NCI-H446 (cell line): ENCODE measurements around the gene MCMBP.
"Not testable (repeated sequence)": the region's sequence is repeated elsewhere in the genome, so short reads cannot be mapped to it uniquely, and the experiment has no call there.

Source experiments
- DNase-seq, 2 experiments: peaks; one replicate each; lab custom pipeline; 2025; lab: John Stamatoyannopoulos, UW

The MCMBP gene

DNA sequence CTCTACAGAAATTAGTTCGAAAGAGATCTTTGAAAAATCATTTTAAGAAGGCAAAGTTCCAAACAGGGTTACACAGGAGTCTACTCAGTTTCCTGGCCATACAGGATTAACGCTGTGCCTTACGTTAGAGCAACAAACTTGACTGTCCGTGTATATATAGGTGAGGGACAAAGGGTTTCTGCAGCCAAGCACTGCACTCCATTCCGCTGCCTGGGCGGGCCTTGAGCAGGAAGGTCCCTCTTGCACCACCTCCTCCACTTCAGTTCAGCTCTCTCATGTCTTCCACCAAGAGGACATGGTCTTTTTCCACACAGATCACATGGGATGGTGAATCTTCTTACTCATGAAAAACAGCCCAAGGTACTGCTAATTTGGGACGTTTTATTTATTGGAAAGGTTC lies 43.2 kb downstream of the MCMBP start:
- no peak for DNase-seq

- DNase-seq = no peak
These were observed 45.2 kb downstream of the MCMBP start for GRCh38 chr10:119827430-119827829.

DNA sequence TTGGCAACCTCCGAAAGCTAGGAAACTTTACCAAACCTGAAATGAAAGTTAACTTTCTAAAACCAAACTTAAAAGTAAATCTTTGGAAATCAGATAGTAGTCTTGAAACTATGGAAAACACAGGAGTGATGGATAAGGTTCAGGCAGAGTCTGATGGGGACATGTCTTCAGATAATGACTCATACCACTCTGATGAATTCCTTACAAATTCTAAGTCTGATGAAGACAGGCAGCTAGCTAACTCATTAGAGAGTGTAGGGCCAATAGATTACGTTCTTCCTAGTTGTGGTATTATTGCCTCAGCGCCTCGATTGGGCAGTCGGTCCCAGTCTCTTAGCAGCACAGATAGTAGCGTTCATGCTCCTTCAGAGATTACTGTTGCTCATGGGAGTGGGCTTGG lies 45.9 kb downstream of the MCMBP start:
- no peak for DNase-seq

GRCh38 chr10:119824299-119824698 lies 48.3 kb downstream of the MCMBP start:
- DNase-seq = no peak

- no peak for DNase-seq
These were observed 51.5 kb downstream of the MCMBP start for GRCh38 chr10:119821182-119821581.

GRCh38 chr10:119818889-119819270 lies 53.8 kb downstream of the MCMBP start:
- DNase-seq = no peak

DNA sequence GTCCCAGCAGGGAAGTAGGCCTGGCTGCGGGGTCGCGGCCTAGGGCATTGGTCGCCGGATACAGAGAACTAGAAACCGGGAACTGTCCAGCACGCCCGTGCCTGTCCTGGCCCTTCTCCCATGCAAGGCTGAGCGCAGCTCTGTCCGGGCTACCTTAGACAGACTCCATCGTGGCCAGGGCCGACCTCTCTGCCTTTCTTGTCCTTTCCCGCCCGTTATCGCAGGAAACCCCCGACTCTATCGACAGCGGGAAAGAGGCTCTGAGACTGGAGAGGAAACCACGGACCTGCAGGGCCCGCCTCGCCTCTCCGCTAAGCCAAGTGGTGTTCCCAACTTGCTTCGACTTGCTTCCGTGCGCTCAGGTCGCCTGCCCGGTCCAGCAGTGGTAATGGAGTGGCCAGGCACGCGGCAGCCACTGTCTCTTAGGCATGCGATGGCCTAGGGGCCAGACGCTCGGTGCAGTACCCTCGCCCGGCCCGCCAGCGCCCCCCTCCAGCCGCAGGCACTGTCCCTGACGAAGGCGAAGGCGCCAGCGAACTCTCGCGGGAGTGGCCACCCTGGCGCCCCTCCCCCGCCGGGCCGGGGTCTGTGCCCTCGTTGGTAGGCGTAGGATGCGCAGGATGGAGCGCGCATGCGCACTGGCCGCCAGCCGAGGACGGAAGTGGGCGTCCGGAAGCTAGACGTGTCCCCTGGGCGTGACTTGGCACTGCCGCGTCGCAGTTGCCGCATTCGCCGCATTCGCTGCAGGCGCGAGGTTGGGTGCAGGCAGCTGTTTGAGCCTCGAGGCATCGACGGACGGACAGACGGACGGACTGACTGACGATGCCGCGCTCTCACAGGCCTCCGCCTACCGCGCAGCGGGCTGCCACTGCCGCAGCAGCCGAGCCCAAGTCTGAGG lies 54.4 kb downstream of the MCMBP start:
- DNase-seq = no peak

DNA sequence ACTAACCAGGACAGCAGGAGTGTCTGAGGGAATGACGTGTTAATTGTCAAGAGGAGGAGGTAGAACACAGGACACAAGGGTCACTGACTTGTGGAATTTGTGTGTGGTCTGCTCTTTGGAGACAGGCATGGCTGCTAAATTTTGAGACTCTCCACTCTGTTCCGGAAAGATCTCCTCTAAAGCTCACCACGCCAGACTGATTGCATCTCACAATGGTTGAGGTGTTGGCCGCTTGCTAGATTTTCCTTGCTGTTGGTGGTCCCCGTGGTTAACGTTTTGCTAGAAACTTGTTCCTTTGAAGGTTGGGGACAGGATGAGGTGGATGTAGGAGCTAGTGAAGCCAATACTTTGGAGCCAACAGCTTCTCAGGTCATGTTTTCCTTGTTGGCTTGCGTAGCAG lies 57.0 kb downstream of the MCMBP start:
- no peak for DNase-seq

- DNase-seq = no peak
These were observed 60.0 kb downstream of the MCMBP start for GRCh38 chr10:119812684-119813083.

- no peak for DNase-seq
These were observed 61.5 kb downstream of the MCMBP start for GRCh38 chr10:119811122-119811521.

DNA sequence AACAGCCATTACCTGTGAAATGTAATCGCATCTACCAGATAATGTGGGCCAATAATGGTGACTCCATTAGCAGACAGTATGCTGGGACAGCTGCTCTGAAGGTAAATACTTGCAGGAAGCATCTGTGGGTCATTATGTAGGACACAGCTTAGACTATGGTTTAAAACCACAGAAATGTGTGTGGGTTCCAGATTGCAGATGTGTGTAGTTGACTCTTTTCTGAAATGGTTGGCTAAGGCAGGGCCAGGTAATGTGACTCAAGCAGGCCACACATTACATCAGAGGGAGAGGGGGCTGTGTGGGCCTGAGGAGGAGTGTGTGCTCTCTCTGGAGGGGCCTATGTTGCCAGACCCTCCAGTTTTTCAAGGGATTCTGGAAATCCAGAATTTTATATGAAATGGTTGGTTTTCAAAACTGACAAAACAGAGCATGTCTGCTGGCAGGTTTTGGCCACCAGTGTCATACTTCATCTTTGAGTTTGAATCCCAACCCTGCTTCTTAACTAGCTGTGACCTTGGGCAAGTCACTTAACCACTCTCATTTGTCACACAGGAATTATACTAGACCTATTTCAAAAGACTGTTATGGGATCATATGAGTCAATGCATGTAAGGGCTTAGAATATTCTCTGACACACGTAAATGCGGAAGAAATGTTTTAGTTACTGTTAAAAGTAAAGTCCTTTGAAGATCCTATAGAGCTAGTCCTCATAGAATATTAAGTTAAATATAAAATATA lies 64.5 kb downstream of the MCMBP start:
- no peak for DNase-seq

- no peak for DNase-seq
These were observed 66.1 kb downstream of the MCMBP start for GRCh38 chr10:119806334-119807130.

DNA sequence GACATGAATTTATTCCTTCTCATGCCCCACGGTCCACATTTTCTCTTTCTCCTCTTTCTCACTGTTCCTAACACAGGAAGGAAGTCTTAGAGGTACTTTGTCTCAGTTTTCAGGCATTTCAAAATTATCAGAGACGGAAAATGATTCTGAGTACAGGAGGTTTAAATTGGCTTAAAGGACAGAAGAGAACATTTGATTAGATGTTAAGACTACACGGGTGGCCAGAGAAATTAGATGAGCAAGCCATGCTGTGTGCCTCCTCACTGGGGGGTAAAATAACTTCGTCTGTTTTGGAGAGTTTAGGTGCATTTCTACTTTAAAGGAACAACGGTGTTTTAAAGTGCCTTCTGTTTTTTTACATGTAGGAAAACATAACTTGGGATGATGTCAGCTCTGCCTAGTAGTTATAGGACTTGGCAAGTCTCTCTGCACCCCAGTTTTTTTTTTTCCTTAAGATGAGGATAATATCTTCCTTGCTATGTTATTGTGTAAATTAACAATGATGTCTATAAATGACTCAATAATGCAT lies 66.9 kb downstream of the MCMBP start:
- no peak for DNase-seq

DNA sequence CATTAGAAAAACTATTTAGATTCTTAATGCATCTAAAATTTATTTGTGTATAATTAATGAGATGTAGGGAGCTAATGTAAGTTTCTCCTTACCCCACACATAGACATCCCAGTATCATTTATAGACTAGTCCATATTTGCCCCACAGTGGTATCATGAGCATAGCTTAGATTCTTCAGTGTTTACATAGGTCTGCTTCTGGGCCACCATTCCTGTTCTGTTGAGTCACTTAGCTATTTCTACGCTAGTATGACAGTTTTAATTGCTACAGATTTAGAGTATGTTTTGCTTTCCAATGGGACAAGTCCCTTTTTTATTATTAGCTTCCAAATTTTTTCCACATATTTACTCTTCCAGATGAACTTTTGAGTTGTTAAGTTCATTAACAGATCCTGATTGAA lies 69.4 kb downstream of the MCMBP start:
- no peak for DNase-seq

GRCh38 chr10:119801998-119802538 lies 70.6 kb downstream of the MCMBP start:
- DNase-seq = no peak

DNA sequence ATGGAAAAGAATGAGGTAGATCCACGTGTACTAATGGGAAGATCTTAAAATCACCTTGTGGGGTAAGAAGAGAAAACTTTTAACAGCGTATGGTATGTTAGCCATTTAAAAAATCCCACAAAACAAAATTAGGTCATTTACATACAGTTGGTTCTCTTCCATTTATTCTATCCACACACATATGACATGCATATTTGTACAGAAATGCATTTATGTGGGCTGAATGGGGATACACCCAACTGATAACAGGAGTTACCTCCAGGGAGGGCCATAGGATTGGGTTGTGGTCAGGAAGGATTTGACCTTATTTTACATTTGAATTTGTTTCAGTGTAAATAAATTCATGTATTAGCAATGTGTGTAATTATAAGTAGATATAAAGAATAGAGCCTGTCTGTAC lies 71.5 kb downstream of the MCMBP start:
- no peak for DNase-seq

DNA sequence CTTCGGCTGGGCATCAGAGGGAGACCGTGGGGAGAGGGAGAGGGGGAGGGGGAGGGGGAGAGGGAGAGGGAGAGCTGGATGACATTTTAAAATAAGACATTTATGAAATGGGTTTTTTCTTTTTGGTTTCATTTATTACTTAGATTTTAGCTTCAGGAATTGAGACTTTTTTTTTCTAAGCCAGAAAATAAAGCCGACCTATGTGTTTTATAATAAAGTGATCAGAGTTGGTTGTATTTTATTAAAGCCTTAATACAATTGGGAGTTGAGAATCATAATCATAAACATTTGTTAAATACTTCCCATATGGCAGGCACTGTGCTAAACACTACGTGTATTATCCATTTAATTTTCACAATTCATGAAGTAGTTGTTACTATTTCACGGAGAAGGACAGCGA lies 76.6 kb downstream of the MCMBP start:
- DNase-seq = no peak

- not testable (repeated sequence) for DNase-seq
These were observed 77.5 kb downstream of the MCMBP start for GRCh38 chr10:119795101-119795500.

DNA sequence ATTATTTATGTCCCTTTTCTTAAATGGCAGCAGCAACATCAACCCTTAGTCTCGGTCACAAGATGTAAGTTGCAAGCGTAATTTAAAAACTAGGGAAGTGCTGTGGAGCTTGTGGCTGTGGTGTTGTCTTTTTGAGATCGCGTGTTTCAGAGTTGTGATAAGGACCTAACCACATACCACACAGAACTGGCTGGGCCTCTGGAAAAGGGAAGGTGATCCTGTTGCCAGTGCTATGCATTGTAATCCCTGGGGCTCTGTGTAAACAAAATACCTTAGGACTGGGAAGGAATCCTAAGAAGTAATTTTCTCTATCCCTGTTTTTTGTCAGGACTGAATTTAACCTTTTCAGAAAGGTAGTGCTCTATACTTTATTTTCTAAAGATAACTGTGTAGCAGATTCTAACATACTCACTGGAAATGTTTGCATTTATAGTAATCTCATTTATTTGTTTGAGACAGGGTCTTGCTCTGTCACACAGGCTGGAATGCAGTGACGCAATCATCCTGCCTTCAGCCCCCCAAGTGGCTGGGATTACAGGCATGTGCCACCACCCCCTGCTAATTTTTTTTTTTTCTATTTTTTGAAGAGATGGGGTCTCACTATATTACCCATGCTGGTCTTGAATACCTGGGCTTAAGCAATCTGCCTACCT lies 86.4 kb downstream of the MCMBP start:
- no peak for DNase-seq

DNA sequence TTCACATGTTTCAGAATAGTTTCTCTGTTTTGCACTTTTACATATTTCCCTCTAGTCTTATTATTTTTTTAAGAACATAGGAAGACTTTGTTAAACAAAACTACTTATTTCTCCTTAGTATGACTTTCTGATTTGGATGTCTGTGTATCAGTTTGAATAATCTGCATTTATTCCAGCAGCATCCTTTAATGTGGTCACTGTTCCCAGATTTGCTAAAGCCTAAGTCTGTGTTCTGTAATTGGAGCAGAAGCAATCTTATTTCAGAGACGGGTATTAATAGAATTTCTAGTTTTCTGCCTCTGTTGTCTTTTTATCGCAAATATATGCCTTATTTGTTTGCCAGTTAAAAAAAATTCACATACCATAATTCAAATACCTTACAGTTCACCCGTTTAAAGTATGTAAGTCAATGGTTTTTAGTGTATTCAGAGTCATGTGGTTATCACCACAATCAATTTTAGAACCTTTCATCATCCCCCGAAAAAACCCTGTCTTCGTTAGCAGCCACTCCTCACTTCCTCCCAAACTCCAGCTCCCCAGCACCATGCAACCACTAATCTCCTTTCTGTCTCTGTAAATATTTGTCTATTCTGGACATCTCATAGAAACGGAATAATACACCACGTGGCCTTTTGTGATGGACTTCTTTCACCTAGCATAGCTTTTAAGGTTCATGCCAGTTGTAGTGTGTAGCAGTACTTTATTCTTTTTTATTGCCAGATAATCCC lies 88.1 kb downstream of the MCMBP start:
- DNase-seq = no peak

DNA sequence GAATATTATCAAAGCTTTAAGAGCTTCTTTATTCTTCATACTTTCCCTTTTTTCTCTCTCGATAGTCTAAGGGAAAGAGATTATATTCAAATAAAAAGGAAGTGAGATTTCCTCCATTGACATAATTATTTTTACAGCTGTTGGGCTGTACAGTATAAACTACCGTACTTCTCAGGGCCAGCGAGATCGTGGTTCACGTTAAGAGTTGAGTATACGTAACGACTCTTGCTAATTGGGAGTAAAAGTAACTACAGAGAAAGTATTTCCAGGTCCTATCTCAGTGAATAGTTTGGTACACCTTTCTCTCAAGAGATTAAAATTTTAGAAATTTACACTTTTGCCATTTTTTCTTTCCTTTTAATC lies 89.0 kb downstream of the MCMBP start:
- DNase-seq = no peak
